A549 (cell line): Measurements from ENCODE around the gene ZNF428.

ENCODE experiments used
- ESRRA ChIP-seq: fragments of 150-350 bp; IDR thresholded peaks from 2 replicates; pipeline ENCODE4 v1.6.1; 2014; ENCODE audit warnings: mild to moderate bottlenecking, low read length, borderline replicate concordance
- JUN ChIP-seq, 2 experiments: fragments of >200 bp; sonication (Bioruptor Twin); formaldehyde crosslinking; IDR thresholded peaks; 2 replicates in 1 of 2; 3 replicates in 1 of 2; pipeline ENCODE4 v1.6.1; 2016 to 2017
- JUNB ChIP-seq: fragments of >200 bp; sonication (Bioruptor Twin); formaldehyde crosslinking; IDR thresholded peaks from 2 replicates; pipeline ENCODE4 v1.6.1; 2016
- KDM1A ChIP-seq: fragments of 200-600 bp; sonication (generic); IDR thresholded peaks from 2 replicates; pipeline ENCODE4 v1.6.1; 2016; ENCODE audit warnings: low read depth, mild to moderate bottlenecking
- MAFK ChIP-seq: fragments of 450-650 bp; IDR thresholded peaks from 2 replicates; pipeline ENCODE4 v1.6.1; 2014; ENCODE audit not compliant: partially characterized antibody
- MYC ChIP-seq: IDR thresholded peaks from 2 replicates; pipeline ENCODE4 v1.6.1; 2012; ENCODE audit warnings: mild to moderate bottlenecking, inconsistent platforms, low read length, improper control_type of control experiment, borderline replicate concordance
- PHF8 ChIP-seq: fragments of 200-600 bp; sonication (generic); IDR thresholded peaks from 2 replicates; pipeline ENCODE4 v1.6.1; 2016; ENCODE audit warnings: low read depth, mild to moderate bottlenecking, antibody characterized with exemption, moderate library complexity, borderline replicate concordance
- POLR2A ChIP-seq: IDR thresholded peaks from 2 replicates; pipeline ENCODE4 v1.6.1; 2012; ENCODE audit warnings: mild to moderate bottlenecking, low read length
- RAD21 ChIP-seq, 2 experiments: fragments of >200 bp in 1 of 2; sonication (Bioruptor Twin) in 1 of 2; formaldehyde crosslinking in 1 of 2; IDR thresholded peaks in 1 of 2; conservative IDR thresholded peaks in 1 of 2; 2 replicates in 1 of 2; 3 replicates in 1 of 2; pipeline ENCODE4 v1.6.1; 2012 to 2018; ENCODE audit warnings: inconsistent platforms in 1 of 2
- TP53 ChIP-seq: fragments of 250-450 bp; sonication (Bioruptor Pico); IDR thresholded peaks from 2 replicates; pipeline ENCODE4 v1.5.0; 2021; ENCODE audit warnings: mild to moderate bottlenecking, moderate library complexity
- ZFP36 ChIP-seq: fragments of 450-650 bp; IDR thresholded peaks from 2 replicates; pipeline ENCODE4 v1.6.1; 2014; ENCODE audit warnings: borderline replicate concordance; ENCODE audit not compliant: partially characterized antibody
- TF ChIP-seq, protein P1 (sequence below): IDR thresholded peaks from 2 replicates; pipeline ENCODE4 v1.6.1; 2012
- TF ChIP-seq, protein P2 (sequence below): fragments of >200 bp; sonication (Bioruptor Twin); formaldehyde crosslinking; IDR thresholded peaks from 3 replicates; pipeline ENCODE4 v1.5.1; 2016
- TF ChIP-seq, protein P3 (sequence below): fragments of 200-600 bp; sonication (generic); IDR thresholded peaks from 2 replicates; pipeline ENCODE4 v1.6.1; 2016; ENCODE audit warnings: antibody characterized with exemption, mild to moderate bottlenecking, moderate library complexity

DNA sequence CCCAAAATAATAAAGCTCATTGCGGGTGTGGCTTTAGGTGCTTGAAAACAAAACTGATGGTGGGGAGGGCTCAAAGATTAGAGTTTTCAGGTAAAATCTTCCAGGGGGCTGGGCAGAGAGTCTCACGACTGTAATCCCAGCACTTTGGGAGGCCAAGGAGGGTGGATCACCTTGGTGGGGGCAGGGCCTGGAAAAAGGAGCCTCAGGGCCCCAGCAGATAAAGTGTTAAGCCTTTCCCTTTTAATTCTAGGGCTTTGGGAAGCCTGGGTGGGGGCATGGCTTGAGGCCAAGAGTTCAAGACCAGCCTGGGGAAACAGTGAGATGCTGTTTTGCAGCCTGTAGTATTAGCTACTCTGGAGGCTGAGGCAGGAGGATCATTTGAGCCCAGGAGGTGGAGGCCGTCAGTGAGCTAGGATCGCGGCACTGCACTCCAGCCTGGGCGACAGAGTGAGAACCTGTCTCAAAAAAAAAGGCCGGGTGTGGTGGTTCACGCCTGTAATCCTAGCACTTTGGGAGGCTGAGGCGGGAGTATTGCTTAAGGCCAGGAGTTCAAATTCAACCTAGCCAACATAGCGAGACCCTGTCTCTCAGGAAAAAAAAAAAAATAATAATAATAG lies 25.2 kb downstream of the ZNF428 start:
- TF ChIP-seq, protein P1, sequence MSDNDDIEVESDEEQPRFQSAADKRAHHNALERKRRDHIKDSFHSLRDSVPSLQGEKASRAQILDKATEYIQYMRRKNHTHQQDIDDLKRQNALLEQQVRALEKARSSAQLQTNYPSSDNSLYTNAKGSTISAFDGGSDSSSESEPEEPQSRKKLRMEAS = no peak
- TF ChIP-seq, protein P2, sequence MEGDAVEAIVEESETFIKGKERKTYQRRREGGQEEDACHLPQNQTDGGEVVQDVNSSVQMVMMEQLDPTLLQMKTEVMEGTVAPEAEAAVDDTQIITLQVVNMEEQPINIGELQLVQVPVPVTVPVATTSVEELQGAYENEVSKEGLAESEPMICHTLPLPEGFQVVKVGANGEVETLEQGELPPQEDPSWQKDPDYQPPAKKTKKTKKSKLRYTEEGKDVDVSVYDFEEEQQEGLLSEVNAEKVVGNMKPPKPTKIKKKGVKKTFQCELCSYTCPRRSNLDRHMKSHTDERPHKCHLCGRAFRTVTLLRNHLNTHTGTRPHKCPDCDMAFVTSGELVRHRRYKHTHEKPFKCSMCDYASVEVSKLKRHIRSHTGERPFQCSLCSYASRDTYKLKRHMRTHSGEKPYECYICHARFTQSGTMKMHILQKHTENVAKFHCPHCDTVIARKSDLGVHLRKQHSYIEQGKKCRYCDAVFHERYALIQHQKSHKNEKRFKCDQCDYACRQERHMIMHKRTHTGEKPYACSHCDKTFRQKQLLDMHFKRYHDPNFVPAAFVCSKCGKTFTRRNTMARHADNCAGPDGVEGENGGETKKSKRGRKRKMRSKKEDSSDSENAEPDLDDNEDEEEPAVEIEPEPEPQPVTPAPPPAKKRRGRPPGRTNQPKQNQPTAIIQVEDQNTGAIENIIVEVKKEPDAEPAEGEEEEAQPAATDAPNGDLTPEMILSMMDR = no peak
- TF ChIP-seq RAD21 (conservative IDR thresholded peaks at IDR 0.05 in 1 of 2, IDR thresholded peaks at IDR 0.05 in 1 of 2) (no peak), POLR2A (no peak), JUN (IDR thresholded peaks at IDR 0.05) (no peak), JUNB (no peak), TP53 (CRISPR knock-in tag) (no peak), MAFK (no peak), MYC (no peak), ZFP36 (no peak), PHF8 (no peak), ESRRA (no peak), KDM1A (no peak)
- TF ChIP-seq, protein P3, sequence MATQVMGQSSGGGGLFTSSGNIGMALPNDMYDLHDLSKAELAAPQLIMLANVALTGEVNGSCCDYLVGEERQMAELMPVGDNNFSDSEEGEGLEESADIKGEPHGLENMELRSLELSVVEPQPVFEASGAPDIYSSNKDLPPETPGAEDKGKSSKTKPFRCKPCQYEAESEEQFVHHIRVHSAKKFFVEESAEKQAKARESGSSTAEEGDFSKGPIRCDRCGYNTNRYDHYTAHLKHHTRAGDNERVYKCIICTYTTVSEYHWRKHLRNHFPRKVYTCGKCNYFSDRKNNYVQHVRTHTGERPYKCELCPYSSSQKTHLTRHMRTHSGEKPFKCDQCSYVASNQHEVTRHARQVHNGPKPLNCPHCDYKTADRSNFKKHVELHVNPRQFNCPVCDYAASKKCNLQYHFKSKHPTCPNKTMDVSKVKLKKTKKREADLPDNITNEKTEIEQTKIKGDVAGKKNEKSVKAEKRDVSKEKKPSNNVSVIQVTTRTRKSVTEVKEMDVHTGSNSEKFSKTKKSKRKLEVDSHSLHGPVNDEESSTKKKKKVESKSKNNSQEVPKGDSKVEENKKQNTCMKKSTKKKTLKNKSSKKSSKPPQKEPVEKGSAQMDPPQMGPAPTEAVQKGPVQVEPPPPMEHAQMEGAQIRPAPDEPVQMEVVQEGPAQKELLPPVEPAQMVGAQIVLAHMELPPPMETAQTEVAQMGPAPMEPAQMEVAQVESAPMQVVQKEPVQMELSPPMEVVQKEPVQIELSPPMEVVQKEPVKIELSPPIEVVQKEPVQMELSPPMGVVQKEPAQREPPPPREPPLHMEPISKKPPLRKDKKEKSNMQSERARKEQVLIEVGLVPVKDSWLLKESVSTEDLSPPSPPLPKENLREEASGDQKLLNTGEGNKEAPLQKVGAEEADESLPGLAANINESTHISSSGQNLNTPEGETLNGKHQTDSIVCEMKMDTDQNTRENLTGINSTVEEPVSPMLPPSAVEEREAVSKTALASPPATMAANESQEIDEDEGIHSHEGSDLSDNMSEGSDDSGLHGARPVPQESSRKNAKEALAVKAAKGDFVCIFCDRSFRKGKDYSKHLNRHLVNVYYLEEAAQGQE = no peak
